Activated CD8-positive, alpha-beta T cell treated with anti-CD3 and anti-CD28 coated beads for 36 hours (primary cell): ENCODE measurements around the gene PARD6B. TPM values are rescaled to one million over a fixed set of nuclear protein-coding genes. Genes with fewer than 3 reads are reported as not detected.

Source experiments
- ATAC-seq: fragments of 200-7000 bp; cut with Tn5 transposase; one replicate; pipeline ENCODE4 v1.10.0; 2021; ENCODE audit warnings: mild to moderate bottlenecking, moderate library complexity
- CTCF ChIA-PET: fragments of 350-600 bp; sonication (Branson Sonifier 250); formaldehyde crosslinking; loops from one replicate; lab custom pipeline; 2021; ENCODE audit warnings: antibody characterized with exemption; lab: Charles Lee
- POLR2A ChIA-PET: fragments of 350-600 bp; sonication (Branson Sonifier 250); formaldehyde crosslinking; loops from one replicate; lab custom pipeline; 2021; ENCODE audit warnings: antibody characterized with exemption; lab: Charles Lee
- DNase-seq: peaks from one replicate; pipeline ENCODE4 v3.0.0-alpha.2; 2020
- H3K27ac Mint-ChIP-seq: one replicate; pipeline ENCODE4 v1.8.0; 2021; ENCODE audit warnings: mild to moderate bottlenecking, mixed read lengths
- H3K27me3 Mint-ChIP-seq: one replicate; pipeline ENCODE4 v1.8.0; 2021; ENCODE audit warnings: mixed read lengths
- H3K36me3 Mint-ChIP-seq: one replicate; pipeline ENCODE4 v1.8.0; 2021; ENCODE audit warnings: low read depth, mixed read lengths
- H3K4me1 Mint-ChIP-seq: one replicate; pipeline ENCODE4 v1.8.0; 2021; ENCODE audit warnings: low read depth, mixed read lengths
- H3K4me3 Mint-ChIP-seq: one replicate; pipeline ENCODE4 v1.8.0; 2021; ENCODE audit warnings: mild to moderate bottlenecking, moderate library complexity, mixed read lengths
- H3K9me3 Mint-ChIP-seq: one replicate; pipeline ENCODE4 v1.8.0; 2021; ENCODE audit warnings: mixed read lengths
- CTCF ChIP-seq: fragments of 200-600 bp; IDR thresholded peaks from one replicate; pipeline ENCODE4 v1.8.0; 2022; ENCODE audit warnings: antibody characterized with exemption, mild to moderate bottlenecking
- intact Hi-C: fragments of 100-400 bp; cut with micrococcal nuclease; formaldehyde crosslinking; loops from one replicate; pipeline ENCODE4 v1.10.0; 2022
- total RNA-seq, 2 experiments: library from RNA; stranded (reverse); gene quantifications; one replicate each; pipeline ENCODE4 v1.2.3, GENCODE V29; 2021

Gene PARD6B
- total RNA-seq, 2 experiments from 2014 or later: 4.7 to 6.6 TPM

- Mint-ChIP-seq H3K4me1 (peaks cover 40% of the 10 kb centered on the region), H3K9me3 (no peaks in the 10 kb centered on the region), H3K4me3 (peak overlapping the region; percentile 69), H3K36me3 (peaks cover 2% of the 10 kb centered on the region), H3K27me3 (no peaks in the 10 kb centered on the region), H3K27ac (peak overlapping the region; percentile 95)
- TF ChIP-seq CTCF: no peak
- ChIA-PET CTCF (interaction anchor here (2.0 to 2.3 kb wide), 2 partner anchors 10 kb away, joined by 13 to 15 read pairs; partner anchors contain the start of gene BCAS4), POLR2A (interaction anchor here (1.5 to 2.1 kb wide), 3 partner anchors 10 to 124 kb away, joined by 6 to 11 read pairs (median 7); partner anchors contain the start of gene BCAS4)
- intact Hi-C loops: no loop called here
- ATAC-seq: peak; percentile 88
- DNase-seq: peak; percentile 55
These were observed 73.3 kb downstream of the PARD6B start for GRCh38 chr20:50804437-50805348.

- peaks cover 42% of the 10 kb centered on the region for H3K4me1 Mint-ChIP-seq
- ChIA-PET CTCF (interaction anchor here (0.8 to 2.0 kb wide), 4 partner anchors 11 to 141 kb away, joined by 3 to 13 read pairs (median 4); partner anchors contain the start of gene BCAS4), POLR2A (interaction anchor here (1.4 to 2.1 kb wide), 3 partner anchors 9 to 123 kb away, joined by 6 to 11 read pairs (median 7); partner anchors contain the start of gene BCAS4)
- H3K4me3 Mint-ChIP-seq: peak overlapping the region; percentile 69
- ATAC-seq (no peak), DNase-seq (no peak)
- no peak for TF ChIP-seq CTCF
- H3K27ac Mint-ChIP-seq: peak overlapping the region; percentile 95
- intact Hi-C loops: no loop called here
- peaks cover 2% of the 10 kb centered on the region for H3K36me3 Mint-ChIP-seq
- no peaks in the 10 kb centered on the region for H3K9me3 Mint-ChIP-seq
- no peaks in the 10 kb centered on the region for H3K27me3 Mint-ChIP-seq
These were observed 73.9 kb downstream of the PARD6B start for GRCh38 chr20:50805349-50805684.

DNA sequence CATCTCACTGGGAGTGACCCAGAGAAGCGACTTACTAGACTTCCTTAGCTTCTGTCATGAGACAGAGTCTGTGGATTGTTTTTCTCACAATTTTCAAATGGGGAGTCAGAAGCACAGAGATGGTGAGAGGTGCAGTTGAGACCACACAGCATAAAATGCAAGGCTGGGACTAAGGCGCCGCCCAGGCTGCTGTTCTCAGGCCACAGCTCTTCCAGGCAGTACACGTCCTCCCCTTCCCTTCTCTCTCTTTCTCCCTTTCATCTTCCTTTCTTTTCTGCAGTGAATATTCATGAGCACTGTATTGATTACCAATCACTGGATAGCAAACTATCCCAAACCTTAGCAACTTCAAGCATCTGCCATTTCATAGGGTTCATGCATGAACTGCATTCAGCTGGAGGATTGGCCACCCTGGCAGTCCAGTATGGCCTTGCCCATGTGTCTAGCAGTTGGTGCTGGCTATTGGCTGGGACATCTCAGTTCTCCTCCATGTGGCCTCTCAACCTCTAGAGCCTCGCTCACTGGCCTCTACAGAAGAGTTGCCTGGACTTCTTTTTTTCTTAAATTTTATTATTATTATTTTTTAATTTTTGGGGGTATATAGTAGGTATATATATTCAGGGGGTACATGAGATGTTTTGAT, 74.9 kb downstream of the PARD6B start:
- no peak for ATAC-seq
- peaks cover 2% of the 10 kb centered on the region for H3K36me3 Mint-ChIP-seq
- intact Hi-C loops: no loop called here
- H3K9me3 Mint-ChIP-seq: no peaks in the 10 kb centered on the region
- no peak for DNase-seq
- ChIA-PET CTCF (interaction anchor here (0.8 to 2.0 kb wide), 4 partner anchors 11 to 140 kb away, joined by 3 to 13 read pairs (median 4); partner anchors contain the start of gene BCAS4), POLR2A (interaction anchor here (0.7 to 2.1 kb wide), 4 partner anchors 8 to 423 kb away, joined by 3 to 11 read pairs (median 6); partner anchors contain the start of gene BCAS4)
- H3K4me3 Mint-ChIP-seq: no peak overlapping the region
- H3K4me1 Mint-ChIP-seq: peaks cover 47% of the 10 kb centered on the region
- H3K27ac Mint-ChIP-seq: peak overlapping the region; percentile 95
- TF ChIP-seq CTCF: no peak
- no peaks in the 10 kb centered on the region for H3K27me3 Mint-ChIP-seq

Other genes with a start within 250 kb of the PARD6B start
- 10 to 100 TPM; 65.1 to 66.6 TPM for gene PTPN1, start 221.2 kb upstream of the PARD6B start, total RNA-seq
- not detected for gene RIPOR3, start 40.0 kb upstream of the PARD6B start, total RNA-seq
- gene BCAS4, start 63.5 kb downstream of the PARD6B start, total RNA-seq: 10 to 100 TPM; 27.3 to 31.7 TPM
- gene ADNP, start 199.9 kb downstream of the PARD6B start, total RNA-seq: 10 to 100 TPM; 58.9 to 60.0 TPM
- gene DPM1, start 227.0 kb downstream of the PARD6B start, total RNA-seq: 10 to 100 TPM; 66.6 to 75.4 TPM
- 1 to 10 TPM; 4.6 TPM for gene MOCS3, start 227.2 kb downstream of the PARD6B start, total RNA-seq